Measurements from ENCODE around the gene MARK4.
"Not testable (repeated sequence)": the region's sequence is repeated elsewhere in the genome, so short reads cannot be mapped to it uniquely, and the experiment has no call there.

MARK4 gene

DNA sequence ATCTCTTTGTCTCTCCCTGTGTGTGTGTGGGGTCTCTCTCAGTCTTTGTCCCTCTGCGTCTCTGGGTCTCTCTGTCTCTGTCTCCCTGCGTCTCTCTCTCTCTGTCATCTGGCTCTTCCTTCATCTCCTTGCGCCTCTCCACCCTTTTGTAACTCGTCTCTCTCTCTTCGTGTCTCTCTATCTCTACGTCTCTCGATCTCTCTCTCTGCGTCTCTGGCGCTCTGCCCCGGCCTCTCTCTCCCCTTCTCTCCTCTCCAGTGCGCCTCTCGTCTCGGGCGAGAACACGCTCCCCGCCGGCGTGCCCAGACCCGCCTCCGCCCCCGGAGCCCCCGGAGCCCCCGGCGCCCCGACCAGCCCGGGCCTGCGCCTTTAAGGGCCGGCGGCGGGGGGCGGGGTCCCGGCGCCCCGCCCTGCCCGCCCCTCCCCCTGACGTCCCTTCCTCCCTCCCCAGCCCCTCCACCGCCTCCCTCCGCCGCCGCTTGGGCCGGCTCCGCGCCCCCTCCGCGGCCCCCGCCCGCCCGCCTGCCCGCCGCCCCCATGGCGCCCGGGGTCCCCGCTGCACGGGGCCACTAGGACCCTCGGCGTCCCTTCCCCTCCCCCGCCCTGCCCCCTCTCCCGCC lies at the start of gene MARK4:
Gene MARK4 (plus strand): TSS at position 440 of the 620 bp plus-strand sequence. CDS start 318 bp downstream, outside the sequence.
- DNase-seq = peak; percentile 53 to 54

DNA sequence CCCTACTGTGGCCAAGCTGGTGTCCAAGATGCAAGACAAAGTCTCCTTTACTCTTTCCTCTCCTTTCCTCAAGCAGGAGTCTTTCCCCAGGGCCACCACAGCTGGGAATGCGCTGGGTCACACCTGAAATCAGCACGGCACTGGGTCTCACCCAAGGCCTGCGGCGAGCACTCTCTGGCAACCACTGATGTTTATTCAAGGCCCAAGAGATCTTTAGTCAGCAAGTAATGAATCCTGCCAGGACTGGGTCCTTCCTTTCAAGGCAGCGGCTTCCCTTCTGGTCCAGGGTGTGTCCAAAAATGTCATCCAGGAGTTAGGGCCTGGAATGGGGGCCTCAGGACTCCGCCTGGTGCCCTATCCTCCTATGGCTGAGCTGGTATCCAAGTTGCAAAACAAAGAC lies 48.4 kb upstream of the MARK4 start:
- no peak for DNase-seq

DNA sequence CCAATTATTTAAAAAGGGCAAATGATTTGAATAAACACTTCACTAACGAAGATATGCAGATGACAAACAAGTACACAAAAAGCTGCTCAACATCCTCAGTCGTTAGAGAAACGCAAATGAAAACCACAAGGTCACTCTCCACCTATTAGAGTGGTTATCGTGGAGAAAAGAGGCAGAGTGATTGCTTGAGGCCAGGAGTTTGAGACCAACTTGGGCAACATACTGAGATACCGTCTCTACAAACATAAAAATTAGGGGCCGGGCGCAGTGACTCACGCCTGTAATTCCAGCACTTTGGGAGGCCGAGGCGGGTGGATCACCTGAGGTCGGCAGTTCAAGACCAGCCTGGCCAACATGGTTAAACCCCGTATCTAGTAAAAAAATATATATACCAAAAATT lies 45.3 kb upstream of the MARK4 start:
- no peak for DNase-seq

DNA sequence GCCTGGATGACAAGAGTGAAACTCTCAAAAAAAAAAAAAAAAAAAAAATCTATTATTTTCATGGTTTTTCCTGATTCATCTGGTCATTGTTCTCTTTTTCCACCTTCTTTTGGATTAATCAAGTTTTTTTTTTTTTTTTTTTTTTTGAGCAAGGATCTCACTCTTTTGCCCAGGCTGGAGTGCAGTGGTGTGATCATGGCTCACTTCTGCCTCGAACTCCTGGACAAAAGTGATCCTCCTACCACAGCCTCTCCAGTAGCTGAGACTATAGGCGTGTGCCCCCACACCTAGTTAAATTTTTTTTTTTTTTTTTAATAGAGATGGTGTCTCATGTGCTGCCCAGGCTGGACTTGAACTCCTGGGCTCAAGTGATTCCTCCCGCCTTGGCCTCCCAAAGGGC lies 44.7 kb upstream of the MARK4 start:
- no peak for DNase-seq

DNA sequence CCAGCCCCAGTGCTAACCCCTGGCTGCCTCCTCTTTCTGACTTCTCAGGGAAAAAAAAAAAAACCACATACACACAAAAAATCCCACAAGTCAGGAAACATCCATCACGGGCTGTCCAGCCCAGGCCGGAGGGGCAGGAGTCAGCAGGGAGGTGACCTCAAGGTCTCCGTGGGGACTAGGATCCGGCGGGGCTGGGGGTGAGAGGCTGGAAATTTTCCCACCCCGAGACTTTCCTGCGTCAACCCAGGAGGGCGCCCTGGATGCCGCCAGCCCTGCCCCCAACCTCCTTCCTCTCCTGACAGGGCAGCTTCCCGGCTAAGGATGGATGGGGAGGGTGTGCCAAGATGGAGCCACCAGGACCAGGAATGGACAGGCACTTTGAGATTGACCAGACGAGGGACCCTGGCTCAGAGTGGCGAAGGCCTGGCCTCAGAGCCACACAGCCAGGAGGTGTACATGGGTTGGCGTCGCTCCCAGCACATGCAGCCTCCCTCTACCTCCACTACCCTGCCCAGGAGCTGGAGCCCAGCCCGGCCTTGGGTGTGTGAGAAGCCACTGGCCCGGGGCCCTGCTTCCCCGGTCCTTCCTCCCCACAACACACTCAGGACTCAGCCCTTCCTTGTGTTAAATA lies 39.2 kb upstream of the MARK4 start:
- DNase-seq = no peak

DNA sequence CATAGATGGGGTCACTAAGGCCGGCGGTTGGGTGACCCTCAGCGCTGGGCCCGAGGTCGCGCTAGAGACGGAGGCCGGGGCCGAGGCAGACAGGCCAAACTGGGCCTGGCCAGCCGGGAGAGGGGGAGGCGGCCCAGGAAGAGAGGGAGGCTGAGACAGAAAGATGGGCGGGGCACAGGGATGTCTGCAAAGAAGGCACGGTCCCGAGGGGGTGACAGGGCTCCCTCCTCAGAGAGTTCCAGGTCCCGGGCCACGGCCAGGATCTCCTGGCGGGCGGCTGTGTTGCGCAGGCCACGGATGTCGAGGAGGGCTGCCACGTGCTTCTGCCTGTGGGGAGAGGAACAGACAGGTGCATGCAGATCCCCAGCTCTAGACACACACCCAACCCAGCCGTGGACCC lies 38.0 kb upstream of the MARK4 start:
- no peak for DNase-seq

GRCh38 chr19:45215391-45216191 lies 35.5 kb upstream of the MARK4 start:
- DNase-seq = no peak

DNA sequence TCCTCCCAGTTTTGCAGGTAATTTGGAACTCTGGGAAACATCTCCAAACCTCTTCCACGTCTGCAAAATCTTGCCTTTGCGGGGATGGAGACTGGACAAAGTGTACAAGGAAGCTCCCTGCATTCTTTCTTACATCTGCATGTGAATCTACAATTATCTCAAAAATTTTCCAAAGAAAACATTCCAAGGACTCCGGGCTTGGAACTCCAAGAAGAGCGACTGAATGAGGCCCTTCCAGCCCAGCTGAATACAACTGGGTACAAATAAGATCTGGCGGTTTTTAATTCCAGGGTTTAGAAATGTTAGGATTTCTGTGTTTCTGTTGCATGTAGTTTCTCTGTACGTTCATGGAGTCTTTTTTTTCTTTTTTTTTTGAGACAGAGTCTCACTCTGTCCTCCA lies 34.4 kb upstream of the MARK4 start:
- no peak for DNase-seq

DNA sequence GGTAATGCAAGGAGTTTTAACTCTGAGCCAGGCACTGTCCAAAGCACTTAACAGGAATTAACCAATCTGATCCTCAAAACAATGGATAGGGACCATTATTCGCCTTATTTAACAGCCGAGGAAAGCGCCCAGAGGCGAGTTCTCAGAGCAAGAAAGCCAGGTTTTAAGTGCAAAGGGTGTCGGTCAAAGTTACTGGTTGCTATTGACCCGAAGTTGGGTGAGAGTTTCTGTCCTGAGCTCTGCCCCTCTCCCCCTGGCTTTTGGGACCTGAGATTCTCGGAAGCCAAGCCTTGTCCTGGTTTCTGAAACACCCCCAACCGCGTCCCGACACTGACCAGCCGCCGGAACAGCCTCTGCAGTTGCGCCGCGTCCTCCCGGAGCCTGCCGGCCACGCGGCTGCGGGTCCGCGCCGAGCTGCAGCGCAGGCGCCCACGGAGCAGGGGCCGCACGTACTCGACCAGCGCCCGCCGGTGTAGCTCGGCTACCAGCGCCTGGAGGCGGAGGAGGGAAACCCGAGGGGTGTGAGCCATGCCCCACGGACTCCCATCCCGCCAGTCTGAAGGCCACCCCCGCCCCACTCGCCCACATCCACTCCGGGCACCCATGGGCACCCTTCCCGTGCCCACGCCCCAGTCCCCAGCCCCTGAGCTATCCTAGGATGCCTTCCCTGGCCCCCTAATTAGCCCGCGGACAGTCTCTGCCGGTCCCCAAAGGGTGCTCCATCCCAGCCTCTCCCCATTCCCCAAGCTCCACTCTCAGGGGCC lies 33.7 kb upstream of the MARK4 start:
- DNase-seq = no peak

GRCh38 chr19:45217957-45218334 lies 33.1 kb upstream of the MARK4 start:
- no peak for DNase-seq

DNA sequence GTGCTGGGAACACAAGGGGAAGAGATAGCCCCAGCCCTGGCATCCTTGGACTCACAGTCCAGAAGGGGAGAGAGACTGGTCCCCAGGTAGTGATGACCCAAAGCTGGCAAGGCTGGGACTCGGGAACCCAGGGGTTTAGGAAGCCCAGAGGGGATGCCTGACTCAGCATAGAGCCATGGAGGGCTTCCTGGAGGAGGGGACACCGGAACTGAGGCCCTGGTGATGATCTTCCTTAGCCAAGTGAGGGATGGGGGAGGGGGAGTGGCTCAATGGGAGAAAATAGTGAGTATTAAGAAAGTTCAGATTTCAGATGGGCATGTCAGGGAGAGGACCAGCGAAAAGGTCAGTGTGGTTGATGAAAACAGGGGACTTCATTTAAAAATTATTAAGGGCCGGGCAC lies 32.6 kb upstream of the MARK4 start:
- no peak for DNase-seq

GRCh38 chr19:45218911-45219743 lies 31.9 kb upstream of the MARK4 start:
- no peak for DNase-seq

GRCh38 chr19:45222724-45223123 lies 28.3 kb upstream of the MARK4 start:
- DNase-seq = no peak

- DNase-seq = no peak
Observed at GRCh38 chr19:45223879-45224278, 27.2 kb upstream of the MARK4 start.

DNA sequence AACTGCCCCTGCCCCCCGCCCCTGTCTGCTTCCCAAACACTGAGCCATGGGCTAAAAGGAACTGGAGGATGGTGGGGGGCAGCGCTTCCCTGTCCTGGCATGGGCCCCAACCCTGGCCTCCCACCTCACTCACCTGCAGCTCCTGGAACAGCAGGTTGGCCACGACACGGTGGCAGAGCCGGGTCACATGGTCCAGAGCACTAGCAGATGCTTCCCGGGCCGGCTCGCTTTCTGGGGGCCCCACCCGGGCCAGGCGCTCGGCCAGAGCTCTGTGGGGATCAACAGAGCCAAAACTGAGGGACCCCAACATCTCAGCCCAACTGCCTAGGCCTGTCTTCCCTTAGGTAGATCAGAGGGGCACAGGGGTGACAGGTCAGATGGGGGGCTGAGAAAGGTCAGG lies 26.4 kb upstream of the MARK4 start:
- DNase-seq = no peak

DNA sequence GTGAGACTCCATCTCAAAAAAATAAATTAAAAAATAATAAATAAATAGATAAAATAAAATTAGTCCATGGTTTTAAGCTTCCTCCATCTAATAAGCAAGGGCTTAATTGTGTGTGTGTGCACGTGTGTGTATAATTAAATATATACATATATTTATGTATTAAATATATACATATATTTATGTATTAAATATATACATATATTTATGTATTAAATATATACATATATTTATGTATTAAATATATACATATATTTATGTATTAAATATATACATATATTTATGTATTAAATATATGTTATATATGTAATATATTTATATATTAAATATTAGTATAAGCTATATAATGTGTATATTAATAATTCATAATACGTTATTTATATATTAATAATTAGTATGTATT lies 22.0 kb upstream of the MARK4 start:
- DNase-seq = not testable (repeated sequence)

DNA sequence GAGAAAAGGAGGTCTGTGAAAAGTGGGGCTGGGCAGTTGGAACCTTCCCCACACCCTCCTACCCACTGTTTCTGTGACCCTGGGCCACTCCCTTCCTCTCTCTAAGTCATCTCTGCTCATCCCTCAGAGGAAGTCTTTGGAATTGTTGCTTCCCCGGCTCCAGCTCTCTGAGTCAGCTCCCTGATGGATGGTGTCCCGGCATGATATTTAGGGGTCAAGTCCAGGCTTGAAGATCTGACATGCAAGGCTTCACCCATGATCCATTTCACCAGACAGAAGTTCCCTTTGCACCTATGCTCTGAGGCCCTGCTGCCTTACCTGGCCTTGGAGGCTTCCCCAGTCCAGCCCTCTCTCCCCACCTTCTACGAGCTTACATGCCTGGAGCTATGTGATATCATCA lies 19.2 kb upstream of the MARK4 start:
- no peak for DNase-seq

- no peak for DNase-seq
Observed at GRCh38 chr19:45234089-45234869, 16.8 kb upstream of the MARK4 start.

- DNase-seq = no peak
Observed at GRCh38 chr19:45235485-45235884, 15.6 kb upstream of the MARK4 start.

- no peak for DNase-seq
Observed at GRCh38 chr19:45238556-45238955, 12.5 kb upstream of the MARK4 start.

GRCh38 chr19:45243144-45243732 lies 7.8 kb upstream of the MARK4 start:
- DNase-seq = no peak

Data from activated CD4-positive, alpha-beta T cell treated with anti-CD3 and anti-CD28 coated beads, Interleukin-2, amount 50 U/mL, for 48 hours (primary cell).